ENCODE results near the gene PJVK. TPM values are rescaled to one million over a fixed set of nuclear protein-coding genes. Genes with fewer than 3 reads are reported as not detected.
A peak's percentile ranks its signal among the peaks of the same experiment; 100 is the strongest.

Gene PJVK
- total and polyA plus RNA-seq, 10 of the 15 experiments (the other 5 are each of a cell fraction or from before 2014, with no cell fraction given): 1.8 to 6.8 (median 3.2) TPM

- no peak for TF ChIP-seq ZBTB11 (CRISPR knock-in tag; IDR thresholded peaks at IDR 0.05)
- TF ChIP-seq EP300 (IDR thresholded peaks at IDR 0.05; ENCODE audit: borderline replicate concordance in 1 of 2, control insufficient read depth in 1 of 2, low read depth in 2 of 2, low read length in 2 of 2): peak in 1 of 2 experiments; percentile 43; a peak in 1 of 4 replicates
- peak; percentile 89 to 95 (median 91) for TF ChIP-seq CTCF (IDR thresholded peaks at IDR 0.05 in 2 of 3, conservative IDR thresholded peaks at IDR 0.05 in 1 of 3; ENCODE audit: control insufficient read depth in 2 of 3, extremely low read depth in 1 of 3, insufficient read depth in 1 of 3, low read depth in 3 of 3, low read length in 3 of 3)
- TF ChIP-seq NKRF (conservative IDR thresholded peaks at IDR 0.05): peak; percentile 79; the same call in 1 of the 2 replicates
- no peak for TF ChIP-seq ZBTB33 (IDR thresholded peaks at IDR 0.05)
- TF ChIP-seq ZNF592 (IDR thresholded peaks at IDR 0.05): no peak
- TF ChIP-seq RUNX3 (IDR thresholded peaks at IDR 0.05; ENCODE audit: low read length): peak; percentile 52
- no peak for TF ChIP-seq ZNF622 (IDR thresholded peaks at IDR 0.05)
- 0 out of 2 replicates have a peak, but pooled peaks have one; percentile 29 for TF ChIP-seq TBL1XR1 (IDR thresholded peaks at IDR 0.05; ENCODE audit: low read depth, low read length)
- TF ChIP-seq SP1 (IDR thresholded peaks at IDR 0.05; ENCODE audit: low read depth, low read length): no peak
- TF ChIP-seq YY1 (IDR thresholded peaks at IDR 0.05; ENCODE audit: low read depth, low read length): peak; percentile 54; the same call in 1 of the 2 replicates
- no peak for TF ChIP-seq HDAC6 (IDR thresholded peaks at IDR 0.05; ENCODE audit: unreplicated experiment)
- TF ChIP-seq WRNIP1 (IDR thresholded peaks at IDR 0.05; ENCODE audit: borderline replicate concordance, low read depth, low read length): peak; percentile 68; the same call in 1 of the 2 replicates
Observed at GRCh38 chr2:178478439-178479274, 27.5 kb downstream of the PJVK start, which contains the start of gene FKBP7 (continued).
